ENCODE measurements around the gene STKLD1. TPM values are rescaled to one million over a fixed set of nuclear protein-coding genes. Genes with fewer than 3 reads are reported as not detected.

STKLD1 gene
- total and polyA plus RNA-seq, 2 donors (not counting 1 experiment from before 2014, with no cell fraction given): 0.18 to 1.1 TPM

GRCh38 chr9:133419005-133419404, 42.8 kb downstream of the STKLD1 start:
- intact Hi-C loops (cut with micrococcal nuclease): loop anchor here (5.0 kb wide), 1 partner anchor 387 kb away; the partner anchor contains the start of gene GTF3C5
- Histone ChIP-seq H2AFZ (ENCODE audit: insufficient read depth, low read depth, low read length, poor library complexity, severe bottlenecking) (no peak overlapping the region), H3K27me3 (replicated peaks in 1 of 4; ENCODE audit: control extremely low read depth in 1 of 4, control insufficient read depth in 3 of 4, insufficient read depth in 4 of 4, low read length in 3 of 4) (no peaks in the 10 kb centered on the region), H3K4me2 (replicated peaks; ENCODE audit: low read depth, low read length, poor library complexity, severe bottlenecking) (no peak overlapping the region), H4K20me1 (ENCODE audit: control insufficient read depth, insufficient read depth, low read length, poor library complexity, severe bottlenecking) (peaks cover 30% of the 10 kb centered on the region), H3K79me2 (ENCODE audit: control insufficient read depth, insufficient read depth, low read length) (peaks cover 33% of the 10 kb centered on the region), H3K4me3 (ENCODE audit: control extremely low read depth in 1 of 5, extremely low read depth in 1 of 5, insufficient read depth in 1 of 5, low read depth in 2 of 5, low read length in 4 of 5) (no peak overlapping the region), H3K9me3 (ENCODE audit: control extremely low read depth in 1 of 3, control insufficient read depth in 2 of 3, insufficient read depth in 1 of 3, low read length in 2 of 3) (peaks cover 0 to 7% (median 0%) of the 10 kb centered on the region in 3 donors), H3K4me1 (ENCODE audit: control insufficient read depth in 2 of 2, insufficient read depth in 2 of 2, low read length in 2 of 2) (peaks cover 30 to 63% of the 10 kb centered on the region in 2 donors), H3K9ac (ENCODE audit: low read length) (no peak overlapping the region), H3K36me3 (replicated peaks in 1 of 2; ENCODE audit: control extremely low read depth in 1 of 2, control insufficient read depth in 1 of 2, extremely low read depth in 1 of 2, insufficient read depth in 2 of 2, low read length in 1 of 2) (peaks cover 6 to 17% of the 10 kb centered on the region in 2 experiments), H3K27ac (ENCODE audit: low read length in 2 of 2) (no peak overlapping the region)
- Mint-ChIP-seq H3K4me3 (peak overlapping the region; percentile 89), H3K9me3 (ENCODE audit: insufficient read depth) (peaks cover 4% of the 10 kb centered on the region), H3K27me3 (no peaks in the 10 kb centered on the region), H3K27ac (peak overlapping the region; percentile 93), H3K4me1 (peaks cover 64% of the 10 kb centered on the region)
- POLR2A ChIA-PET: interaction anchor here (0.6 to 1.7 kb wide), 3 partner anchors 41 to 249 kb away, joined by 3 to 5 read pairs (median 4); partner anchors contain the start of genes CACFD1, MED22 and RPL7A
- TF ChIP-seq CTCF (IDR thresholded peaks at IDR 0.05) (no peak), EZH2 (IDR thresholded peaks at IDR 0.05; ENCODE audit: borderline replicate concordance, insufficient read depth, low read depth, low read length, poor library complexity, severe bottlenecking) (no peak)
- DNase-seq: no peak
- WGBS (ENCODE audit: insufficient coverage): 94% methylated on average over 13 of the region's 13 CpGs
- ATAC-seq (ENCODE audit: low read depth): no peak
- CTCF ChIA-PET: interaction anchor here (0.7 to 2.1 kb wide), 2 partner anchors 41 to 66 kb away, joined by 3 to 7 read pairs; partner anchors contain the start of gene CACFD1

GRCh38 chr9:133420392-133420827, 44.2 kb downstream of the STKLD1 start:
- H4K20me1 ChIP-seq (ENCODE audit: control insufficient read depth, insufficient read depth, low read length, poor library complexity, severe bottlenecking): peaks cover 18% of the 10 kb centered on the region
- peak; percentile 53 for ATAC-seq (ENCODE audit: low read depth)
- H3K27me3 ChIP-seq (replicated peaks in 1 of 4; ENCODE audit: control extremely low read depth in 1 of 4, control insufficient read depth in 3 of 4, insufficient read depth in 4 of 4, low read length in 3 of 4): peaks cover 0 to 3% (median 0%) of the 10 kb centered on the region in 4 experiments
- peak overlapping the region; percentile 8 for H3K9ac ChIP-seq (ENCODE audit: low read length)
- Mint-ChIP-seq H3K9me3 (ENCODE audit: insufficient read depth) (peaks cover 4% of the 10 kb centered on the region), H3K27ac (peak overlapping the region; percentile 94), H3K4me3 (peak overlapping the region; percentile 55), H3K27me3 (no peaks in the 10 kb centered on the region), H3K4me1 (peaks cover 54% of the 10 kb centered on the region)
- H3K9me3 ChIP-seq (ENCODE audit: control extremely low read depth in 1 of 3, control insufficient read depth in 2 of 3, insufficient read depth in 1 of 3, low read length in 2 of 3): peaks cover 0 to 7% (median 0%) of the 10 kb centered on the region in 3 donors
- ChIA-PET CTCF (interaction anchor here (1.2 kb wide), 1 partner anchor 234 kb away, joined by 3 read pairs; no protein-coding TSS in a partner anchor), POLR2A (interaction anchor here (1.0 to 1.3 kb wide), 2 partner anchors 19 to 58 kb away, joined by 3 read pairs; no protein-coding TSS in a partner anchor)
- DNase-seq: peak; percentile 89
- peak overlapping the region; percentile 1 for H3K4me2 ChIP-seq (replicated peaks; ENCODE audit: low read depth, low read length, poor library complexity, severe bottlenecking)
- intact Hi-C loops (cut with micrococcal nuclease): loop anchor here (1.0 to 2.0 kb wide), 2 partner anchors 44 to 59 kb away; partner anchors contain the start of genes SLC2A6, STKLD1 and SURF4
- peak overlapping the region; percentile 80 to 95 for H3K27ac ChIP-seq (ENCODE audit: low read length in 2 of 2)
- peaks cover 30 to 59% of the 10 kb centered on the region in 2 donors for H3K4me1 ChIP-seq (ENCODE audit: control insufficient read depth in 2 of 2, insufficient read depth in 2 of 2, low read length in 2 of 2)
- peak overlapping the region; percentile 59 for H2AFZ ChIP-seq (ENCODE audit: insufficient read depth, low read depth, low read length, poor library complexity, severe bottlenecking)
- 40% methylated on average over 5 of the region's 5 CpGs for WGBS (ENCODE audit: insufficient coverage)
- H3K36me3 ChIP-seq (replicated peaks in 1 of 2; ENCODE audit: control extremely low read depth in 1 of 2, control insufficient read depth in 1 of 2, extremely low read depth in 1 of 2, insufficient read depth in 2 of 2, low read length in 1 of 2): peaks cover 0 to 3% of the 10 kb centered on the region in 2 experiments
- TF ChIP-seq CTCF (IDR thresholded peaks at IDR 0.05): no peak
- no peak for TF ChIP-seq EZH2 (IDR thresholded peaks at IDR 0.05; ENCODE audit: borderline replicate concordance, insufficient read depth, low read depth, low read length, poor library complexity, severe bottlenecking)
- H3K79me2 ChIP-seq (ENCODE audit: control insufficient read depth, insufficient read depth, low read length): peaks cover 23% of the 10 kb centered on the region
- no peak overlapping the region for H3K4me3 ChIP-seq (ENCODE audit: control extremely low read depth in 1 of 5, extremely low read depth in 1 of 5, insufficient read depth in 1 of 5, low read depth in 2 of 5, low read length in 4 of 5)
